Measurements from ENCODE around the gene RPUSD1. TPM values are rescaled to one million over a fixed set of nuclear protein-coding genes. Genes with fewer than 3 reads are reported as not detected.
A peak's percentile ranks its signal among the peaks of the same experiment; 100 is the strongest.
"Not testable (repeated sequence)": the region's sequence is repeated elsewhere in the genome, so short reads cannot be mapped to it uniquely, and the experiment has no call there.

Gene RPUSD1
- total RNA-seq, 1 donor: 10.4 TPM

DNA sequence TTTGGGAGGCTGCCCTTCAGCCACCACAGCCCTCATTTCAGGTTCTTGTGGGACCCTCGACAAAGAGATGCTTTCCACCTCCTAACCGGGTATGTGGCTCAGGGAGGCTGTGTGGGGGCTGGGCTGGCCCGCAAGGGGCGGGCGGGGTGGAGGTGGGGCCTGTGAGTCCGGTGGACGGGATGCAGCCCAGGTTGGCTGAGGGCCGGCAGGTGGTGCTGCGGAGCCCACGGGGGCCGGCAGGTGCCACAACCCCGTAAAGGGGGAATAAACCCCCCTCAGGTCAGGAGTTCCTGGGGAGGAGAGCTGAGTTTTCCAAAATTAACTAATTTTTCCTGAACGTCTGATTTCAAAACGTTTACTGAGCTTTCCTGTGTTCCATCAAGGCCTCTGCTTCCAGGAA lies 42.4 kb downstream of the RPUSD1 start:
- H3K9me3 ChIP-seq (ENCODE audit: low read depth, low read length): no peaks in the 10 kb centered on the region
- H3K4me1 ChIP-seq (ENCODE audit: insufficient read depth, low read length): peaks cover 6% of the 10 kb centered on the region
- no peaks in the 10 kb centered on the region for H3K27me3 ChIP-seq (ENCODE audit: insufficient read depth, low read length)
- no peak overlapping the region for H3K4me3 ChIP-seq (ENCODE audit: low read length)

DNA sequence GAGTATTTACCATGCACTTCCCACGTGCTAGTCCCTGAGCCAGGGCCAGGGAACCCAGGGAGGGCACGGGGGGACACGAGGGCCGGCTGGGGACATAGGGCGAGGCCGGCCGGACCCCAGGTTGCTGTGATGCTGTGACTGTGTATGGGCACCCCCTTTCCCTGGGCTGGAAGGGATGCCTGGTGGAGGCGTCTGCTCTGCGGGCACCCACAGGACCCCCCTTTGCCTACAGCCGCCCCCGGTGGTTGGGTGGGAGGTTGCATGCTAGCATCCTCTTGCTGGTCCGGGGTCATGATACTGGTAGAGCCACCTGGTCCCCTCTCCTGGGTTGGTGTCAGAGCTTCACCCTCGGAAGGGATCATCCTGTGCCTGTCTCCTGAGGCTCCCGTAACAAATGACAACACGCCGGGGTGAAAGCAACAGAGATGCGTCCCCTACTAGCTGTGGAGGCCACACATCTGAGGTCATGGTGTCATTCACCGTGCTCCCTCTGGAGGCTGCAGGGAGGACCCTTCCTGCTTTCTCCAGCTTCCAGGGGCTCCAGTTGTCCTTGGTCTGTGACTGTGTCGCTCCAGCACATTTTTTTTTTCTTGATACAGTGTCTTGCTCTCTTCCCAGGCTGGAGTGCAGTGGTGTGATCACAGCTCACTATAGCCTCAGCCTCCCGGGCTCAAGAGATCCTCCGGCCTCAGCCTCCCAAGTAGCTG lies 44.2 kb downstream of the RPUSD1 start:
- H3K4me3 ChIP-seq (ENCODE audit: low read length): no peak overlapping the region
- H3K27me3 ChIP-seq (ENCODE audit: insufficient read depth, low read length): no peaks in the 10 kb centered on the region
- no peaks in the 10 kb centered on the region for H3K9me3 ChIP-seq (ENCODE audit: low read depth, low read length)
- H3K4me1 ChIP-seq (ENCODE audit: insufficient read depth, low read length): peaks cover 19% of the 10 kb centered on the region

DNA sequence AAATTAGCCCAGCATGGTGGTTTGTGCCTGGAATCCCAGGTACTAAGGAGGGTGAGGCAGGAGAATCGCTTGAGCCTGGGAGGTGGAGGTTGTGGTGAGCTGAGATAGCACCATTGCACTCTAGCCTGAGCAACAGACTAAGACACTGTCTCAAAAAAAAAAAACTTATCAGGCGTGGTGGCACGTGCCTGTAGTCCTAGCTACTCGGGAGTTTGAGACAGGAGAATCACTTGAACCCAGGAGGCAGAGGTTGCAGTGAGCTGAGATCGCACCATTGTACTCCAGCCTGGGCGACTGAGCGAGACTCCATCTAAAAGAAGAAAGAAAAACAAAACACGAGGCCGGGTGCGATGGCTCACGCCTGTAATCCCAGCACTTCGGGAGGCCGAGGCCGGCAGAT lies 45.3 kb downstream of the RPUSD1 start:
- H3K9me3 ChIP-seq (ENCODE audit: low read depth, low read length); H3K27me3 ChIP-seq (ENCODE audit: insufficient read depth, low read length); H3K4me3 ChIP-seq (ENCODE audit: low read length): not testable (repeated sequence)
- peaks cover 19% of the 10 kb centered on the region for H3K4me1 ChIP-seq (ENCODE audit: insufficient read depth, low read length)

DNA sequence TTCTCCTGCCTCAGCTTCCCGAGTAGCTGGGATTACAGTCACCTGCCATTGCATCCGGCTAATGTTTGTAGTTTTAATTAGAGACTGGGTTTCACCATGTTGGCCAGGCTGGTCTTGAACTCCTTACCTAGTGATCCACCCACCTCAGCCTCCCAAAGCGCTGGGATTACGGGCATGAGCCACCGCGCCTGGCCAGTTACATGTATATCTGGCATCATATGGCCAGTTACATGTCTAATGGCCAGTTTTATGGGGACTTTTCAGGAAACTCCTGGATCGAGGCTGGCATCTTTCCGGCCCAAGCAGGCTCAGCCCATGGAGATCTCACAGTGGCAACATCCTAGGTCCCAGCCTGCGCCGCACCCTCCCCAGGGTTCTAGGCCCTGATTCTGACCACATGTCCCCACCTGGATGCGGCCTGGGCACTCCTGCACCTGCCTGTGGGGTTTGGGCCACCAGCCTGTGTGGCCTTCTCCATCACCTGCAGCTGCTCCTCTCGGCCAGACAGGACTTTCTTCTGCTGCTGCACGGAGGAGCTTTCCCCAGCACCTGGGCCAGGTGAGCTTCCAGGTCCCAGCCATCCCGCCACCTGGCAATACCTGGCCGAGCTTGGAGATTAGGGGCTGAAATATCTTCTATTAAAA lies 46.1 kb downstream of the RPUSD1 start:
- Histone ChIP-seq H3K4me1 (ENCODE audit: insufficient read depth, low read length) (peaks cover 19% of the 10 kb centered on the region), H3K9me3 (ENCODE audit: low read depth, low read length) (no peaks in the 10 kb centered on the region), H3K4me3 (ENCODE audit: low read length) (no peak overlapping the region), H3K27me3 (ENCODE audit: insufficient read depth, low read length) (no peaks in the 10 kb centered on the region)

DNA sequence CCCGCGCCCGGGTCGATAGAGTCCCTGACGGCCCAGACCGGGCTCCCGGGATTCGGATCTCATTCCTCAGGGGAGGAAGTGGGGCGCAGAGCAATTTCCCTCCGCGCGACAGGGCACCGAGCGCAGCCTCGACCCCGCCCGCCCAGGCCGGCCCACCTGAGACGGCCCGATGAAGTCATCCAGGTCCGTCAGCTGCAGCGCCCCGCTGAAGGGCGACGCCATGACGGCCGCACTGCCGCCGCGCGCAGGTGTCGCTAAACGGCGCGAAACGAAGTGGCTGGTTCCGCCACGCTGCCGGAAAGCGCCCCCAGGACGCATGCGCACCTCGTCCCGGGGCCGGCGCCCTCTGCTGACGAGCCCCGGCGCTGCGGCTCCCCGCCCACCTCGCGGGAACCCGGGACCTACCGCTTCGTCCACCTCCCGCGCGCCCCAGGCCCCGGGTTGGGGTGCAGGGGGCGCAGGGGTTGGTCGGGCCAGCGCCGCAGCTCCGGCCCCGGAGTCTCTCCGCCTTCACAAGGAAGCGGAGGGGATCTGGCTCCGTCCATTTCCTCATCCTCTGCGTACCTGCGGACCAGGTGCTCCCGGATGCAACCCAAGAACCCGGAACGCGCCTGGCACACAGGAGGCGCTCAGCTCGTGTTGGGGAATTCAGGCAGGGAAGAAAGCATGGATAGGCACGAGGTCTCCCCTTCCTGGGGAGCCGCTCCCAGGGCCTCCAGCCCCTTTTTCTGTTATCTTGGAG lies 47.2 kb downstream of the RPUSD1 start, which contains the start of gene CIAO3:
CIAO3 (minus strand) TSS at position 234 of the 742 bp plus-strand sequence; CDS start at position 222, 12 bp downstream.
- no peaks in the 10 kb centered on the region for H3K9me3 ChIP-seq (ENCODE audit: low read depth, low read length)

DNA sequence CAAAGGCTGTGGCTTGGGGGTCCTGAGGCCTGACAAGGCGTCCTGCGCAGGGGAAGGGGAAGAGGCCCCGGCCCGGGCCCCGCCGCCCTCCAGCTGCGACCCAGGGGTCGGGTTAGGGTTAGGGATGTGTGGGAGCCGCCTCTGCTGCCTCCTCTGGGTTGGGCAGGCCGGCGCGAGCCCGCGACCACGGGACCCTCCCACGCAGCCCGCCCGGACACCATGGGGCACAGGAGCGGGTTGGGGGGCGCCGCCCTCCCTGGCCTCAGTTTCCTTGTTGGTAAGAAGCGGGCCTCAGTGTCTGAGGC lies 47.8 kb downstream of the RPUSD1 start:
- Histone ChIP-seq H3K4me1 (ENCODE audit: insufficient read depth, low read length) (peaks cover 19% of the 10 kb centered on the region), H3K4me3 (ENCODE audit: low read length) (peak overlapping the region; percentile 76), H3K9me3 (ENCODE audit: low read depth, low read length) (no peaks in the 10 kb centered on the region), H3K27me3 (ENCODE audit: insufficient read depth, low read length) (no peaks in the 10 kb centered on the region)

More for the DNA sequence above, 47.2 kb downstream of the RPUSD1 start, which contains the start of gene CIAO3:
- peak within 1 kb of the TSS; percentile 76 for H3K4me3 ChIP-seq (ENCODE audit: low read length)
- H3K27me3 ChIP-seq (ENCODE audit: insufficient read depth, low read length): no peaks in the 10 kb centered on the region
- peaks cover 19% of the 10 kb centered on the region for H3K4me1 ChIP-seq (ENCODE audit: insufficient read depth, low read length)

DNA sequence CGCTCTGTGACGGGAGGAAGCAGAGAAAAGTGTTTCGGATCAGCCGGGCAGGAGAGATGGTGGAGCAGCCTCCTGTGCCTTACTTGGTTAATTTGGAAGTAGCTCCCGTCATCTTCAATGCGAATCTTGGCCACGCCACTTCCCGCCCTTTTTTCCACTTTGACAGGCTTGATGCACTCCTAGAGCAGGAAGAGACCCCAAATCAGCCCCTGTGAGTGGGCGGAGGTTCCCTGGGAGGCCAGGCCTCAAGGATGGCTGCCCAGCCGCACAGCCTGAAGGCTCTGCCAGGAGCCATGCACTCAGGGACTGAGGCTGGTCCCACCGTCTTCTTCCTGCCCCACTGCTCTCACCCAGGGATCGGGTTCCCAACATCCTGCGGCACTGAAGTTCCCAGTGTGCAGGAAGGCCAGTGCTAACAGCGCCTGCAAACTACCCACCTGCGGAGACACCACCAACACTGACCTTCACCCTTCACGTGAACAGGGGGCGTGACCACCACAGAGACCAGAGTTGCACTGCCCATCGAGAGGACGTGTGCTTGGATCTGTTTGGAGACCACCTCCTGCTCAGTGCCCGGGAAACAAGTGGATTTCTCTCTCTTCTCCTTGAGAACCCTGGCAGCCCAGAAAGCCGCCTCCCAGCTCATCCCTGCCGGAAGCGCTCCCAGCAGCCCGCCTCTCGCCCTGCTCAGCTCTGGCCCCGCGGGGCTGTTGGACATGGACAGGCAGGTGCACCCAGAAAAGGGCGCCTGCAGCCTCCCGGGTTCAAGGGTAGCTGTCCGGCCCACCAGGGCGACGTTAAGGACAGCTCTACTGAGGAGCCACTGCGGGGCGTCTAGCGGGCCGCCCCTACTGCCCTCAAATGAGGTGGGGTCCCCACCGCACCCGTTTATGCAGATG lies 48.4 kb downstream of the RPUSD1 start:
- Histone ChIP-seq H3K4me1 (ENCODE audit: insufficient read depth, low read length) (peaks cover 19% of the 10 kb centered on the region), H3K27me3 (ENCODE audit: insufficient read depth, low read length) (no peaks in the 10 kb centered on the region), H3K9me3 (ENCODE audit: low read depth, low read length) (no peaks in the 10 kb centered on the region), H3K4me3 (ENCODE audit: low read length) (peak overlapping the region; percentile 76)

DNA sequence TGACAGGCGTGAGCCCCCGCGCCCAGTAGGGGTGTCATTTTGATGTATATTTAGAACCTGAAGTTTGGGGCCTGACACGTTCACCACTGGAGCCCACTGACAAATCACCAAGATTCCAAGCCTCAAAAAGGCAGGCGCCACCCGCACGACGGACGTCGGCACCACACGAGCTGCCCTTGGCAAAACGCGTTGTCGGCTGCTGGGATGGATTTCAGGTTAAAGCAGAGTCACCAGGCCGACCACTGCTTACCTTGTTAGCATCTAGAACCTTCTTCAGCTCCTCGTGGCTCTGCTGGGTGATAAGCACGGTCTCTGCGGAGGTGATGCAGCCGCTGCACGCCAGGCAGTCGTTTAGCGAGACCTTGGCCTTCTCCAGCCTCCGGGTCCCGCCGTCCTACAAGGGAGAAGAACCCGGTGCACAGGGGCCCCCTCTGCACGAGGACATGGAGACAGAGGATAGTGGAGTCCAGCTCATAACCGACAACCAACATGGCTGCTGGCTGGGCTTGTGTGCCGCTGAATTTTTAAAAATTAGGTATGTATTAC lies 51.2 kb downstream of the RPUSD1 start:
- Histone ChIP-seq H3K27me3 (ENCODE audit: insufficient read depth, low read length) (no peaks in the 10 kb centered on the region), H3K9me3 (ENCODE audit: low read depth, low read length) (no peaks in the 10 kb centered on the region), H3K4me3 (ENCODE audit: low read length) (no peak overlapping the region), H3K4me1 (ENCODE audit: insufficient read depth, low read length) (peaks cover 19% of the 10 kb centered on the region)

DNA sequence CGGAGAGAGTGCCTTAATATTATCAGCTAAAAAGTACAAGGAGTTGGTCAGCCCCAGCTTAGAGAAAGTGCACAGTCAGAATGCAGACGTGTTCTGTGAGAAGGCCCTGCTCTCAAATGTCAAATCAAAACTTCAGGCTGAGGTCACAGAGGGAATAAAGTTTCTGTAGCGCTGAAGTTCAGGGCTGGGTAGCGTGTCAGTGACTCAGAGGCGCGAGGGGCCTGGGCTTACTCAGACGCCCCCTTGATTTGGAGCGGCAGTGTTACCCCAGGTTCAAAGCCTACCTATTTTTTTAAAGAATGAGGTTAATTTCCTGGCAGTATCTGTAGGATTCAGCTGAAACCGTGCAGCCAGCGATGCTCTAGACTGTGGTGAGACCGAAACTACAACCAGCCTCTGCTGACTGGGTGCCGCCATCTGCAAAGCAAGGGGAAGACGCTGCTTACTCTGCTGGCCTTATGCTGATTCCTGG lies 52.2 kb downstream of the RPUSD1 start:
- peaks cover 14% of the 10 kb centered on the region for H3K4me1 ChIP-seq (ENCODE audit: insufficient read depth, low read length)
- no peaks in the 10 kb centered on the region for H3K9me3 ChIP-seq (ENCODE audit: low read depth, low read length)
- no peaks in the 10 kb centered on the region for H3K27me3 ChIP-seq (ENCODE audit: insufficient read depth, low read length)
- H3K4me3 ChIP-seq (ENCODE audit: low read length): no peak overlapping the region

DNA sequence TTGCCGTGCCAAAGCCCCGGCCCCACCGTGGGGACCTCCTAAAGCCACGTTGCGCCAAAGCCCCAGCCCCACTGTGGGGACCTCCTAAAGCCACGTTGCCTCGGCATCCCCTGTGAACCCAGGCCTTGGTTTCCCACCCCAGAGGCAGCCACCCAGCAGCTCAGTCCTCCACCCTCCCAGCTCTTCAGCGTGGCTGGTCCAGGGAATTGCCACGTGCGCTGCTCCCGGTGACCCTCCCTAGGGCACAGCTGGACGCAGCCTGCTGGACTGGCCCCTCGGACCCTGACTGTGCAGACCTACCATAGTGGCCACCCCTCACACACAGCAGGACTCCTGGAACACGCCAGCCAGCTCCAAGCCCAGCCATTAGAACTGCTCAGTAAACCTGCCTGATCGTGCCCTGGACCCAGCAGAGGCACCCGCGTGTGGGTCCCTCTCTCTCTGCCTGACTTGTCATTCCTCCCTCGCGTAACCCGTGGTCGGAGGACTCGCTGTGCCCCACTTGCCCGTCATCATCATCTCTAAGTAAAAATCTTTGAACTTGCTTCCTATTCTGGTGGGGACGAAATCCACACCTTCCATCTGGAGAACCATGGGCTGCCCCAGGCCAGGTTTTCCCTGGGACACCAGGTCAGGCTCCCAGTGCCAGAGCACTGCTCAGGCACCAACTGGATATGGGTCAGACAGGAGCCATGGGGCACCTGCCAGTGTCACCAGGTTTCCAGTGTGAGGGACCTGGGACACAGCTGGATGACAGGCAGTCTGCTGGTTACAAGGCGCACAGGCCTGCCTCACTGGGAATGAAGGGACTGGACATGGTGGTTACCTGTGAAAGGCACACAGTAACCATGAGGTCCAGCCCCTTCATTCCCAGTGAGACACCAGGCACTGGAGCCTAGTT lies 53.0 kb downstream of the RPUSD1 start:
- Histone ChIP-seq H3K27me3 (ENCODE audit: insufficient read depth, low read length) (no peaks in the 10 kb centered on the region), H3K4me3 (ENCODE audit: low read length) (no peak overlapping the region), H3K4me1 (ENCODE audit: insufficient read depth, low read length) (peaks cover 11% of the 10 kb centered on the region), H3K9me3 (ENCODE audit: low read depth, low read length) (no peaks in the 10 kb centered on the region)

Other genes with a start within 250 kb of the RPUSD1 start
- 0.10 TPM for gene PRR35, start 228.0 kb downstream of the RPUSD1 start, total RNA-seq
- gene NHLRC4, start 221.4 kb downstream of the RPUSD1 start, total RNA-seq: 1.2 TPM
- 8.5 TPM for gene PIGQ, start 218.4 kb downstream of the RPUSD1 start, total RNA-seq
- 6.6 TPM for gene RAB40C, start 198.3 kb downstream of the RPUSD1 start, total RNA-seq
- 0.31 TPM for gene WFIKKN1, start 157.4 kb downstream of the RPUSD1 start, total RNA-seq
- 49.0 TPM for gene METTL26, start 152.1 kb downstream of the RPUSD1 start, total RNA-seq
- gene MCRIP2, start 146.6 kb downstream of the RPUSD1 start, total RNA-seq: 18.5 TPM
- gene WDR90, start 139.0 kb downstream of the RPUSD1 start, total RNA-seq: 4.6 TPM
- 45.2 TPM for gene RHOT2, start 120.2 kb downstream of the RPUSD1 start, total RNA-seq
- 0.84 TPM for gene RHBDL1, start 112.7 kb downstream of the RPUSD1 start, total RNA-seq
- 39.0 TPM for gene STUB1, start 108.0 kb downstream of the RPUSD1 start, total RNA-seq
- gene JMJD8, start 104.0 kb downstream of the RPUSD1 start, total RNA-seq: 25.0 TPM
- gene WDR24, start 98.0 kb downstream of the RPUSD1 start, total RNA-seq: 4.4 TPM
- 1.7 TPM for gene FBXL16, start 82.6 kb downstream of the RPUSD1 start, total RNA-seq
- gene METRN, start 73.3 kb downstream of the RPUSD1 start, total RNA-seq: 4.8 TPM
- 5.8 TPM for gene ANTKMT, start 67.2 kb downstream of the RPUSD1 start, total RNA-seq
- gene CCDC78, start 61.9 kb downstream of the RPUSD1 start, total RNA-seq: 1.0 TPM
- 4.6 TPM for gene HAGHL, start 61.3 kb downstream of the RPUSD1 start, total RNA-seq
- gene CIAO3, start 47.4 kb downstream of the RPUSD1 start, total RNA-seq: 22.7 TPM
- 0.21 TPM for gene MSLN, start 27.6 kb downstream of the RPUSD1 start, total RNA-seq
- 8.8 TPM for gene CHTF18, start 239 bp upstream of the RPUSD1 start, total RNA-seq
- gene GNG13, start 12.4 kb upstream of the RPUSD1 start, total RNA-seq: not detected
- gene LMF1, start 182.6 kb upstream of the RPUSD1 start, total RNA-seq: 17.4 TPM
- gene SOX8, start 193.4 kb upstream of the RPUSD1 start, total RNA-seq: 1.0 TPM

Data from mononuclear cell (primary cell).